H9 (cell line): Measurements from ENCODE around the gene EPS15. TPM values are rescaled to one million over a fixed set of nuclear protein-coding genes. Genes with fewer than 3 reads are reported as not detected.

Experiments
- DNase-seq: peaks from one replicate; pipeline ENCODE4 v3.0.0-alpha.2; 2017
- H2AFZ ChIP-seq: one replicate; pipeline ENCODE4 v1.6.1; 2013; ENCODE audit warnings: mild to moderate bottlenecking, low read length, control low read depth, moderate library complexity
- H2AK5ac ChIP-seq: 2 replicates; pipeline ENCODE4 v1.6.1; 2013; ENCODE audit warnings: low read length, control low read depth, mixed read lengths; ENCODE audit not compliant: insufficient read length
- H2BK120ac ChIP-seq: one replicate; pipeline ENCODE4 v1.6.1; 2013; ENCODE audit warnings: low read depth, mild to moderate bottlenecking, low read length, control low read depth, inconsistent platforms; ENCODE audit not compliant: poor library complexity, severe bottlenecking
- H2BK12ac ChIP-seq: 2 replicates; pipeline ENCODE4 v1.6.1; 2013; ENCODE audit warnings: low read length, control low read depth, mixed read lengths, low read depth; ENCODE audit not compliant: insufficient read length
- H2BK15ac ChIP-seq: 2 replicates; pipeline ENCODE4 v1.6.1; 2013; ENCODE audit warnings: low read depth, low read length, control low read depth
- H2BK20ac ChIP-seq: one replicate; pipeline ENCODE4 v1.6.1; 2013; ENCODE audit warnings: low read depth, mild to moderate bottlenecking, low read length, control low read depth, inconsistent platforms; ENCODE audit not compliant: poor library complexity, severe bottlenecking
- H2BK5ac ChIP-seq: 2 replicates; pipeline ENCODE4 v1.6.1; 2013; ENCODE audit warnings: low read length, control low read depth, mixed read lengths; ENCODE audit not compliant: insufficient read length
- H3K14ac ChIP-seq: 2 replicates; pipeline ENCODE4 v1.6.1; 2013; ENCODE audit warnings: low read length, control low read depth; ENCODE audit not compliant: insufficient read depth
- H3K18ac ChIP-seq: 2 replicates; pipeline ENCODE4 v1.6.1; 2013; ENCODE audit warnings: low read depth, mild to moderate bottlenecking, mixed read lengths, low read length, control low read depth; ENCODE audit not compliant: insufficient read length
- H3K23ac ChIP-seq: 2 replicates; pipeline ENCODE4 v1.6.1; 2013; ENCODE audit warnings: low read length, control low read depth, mixed read lengths, low read depth; ENCODE audit not compliant: insufficient read length
- H3K23me2 ChIP-seq: 2 replicates; pipeline ENCODE4 v1.6.1; 2013; ENCODE audit warnings: low read depth, mild to moderate bottlenecking, mixed read lengths, low read length, control low read depth; ENCODE audit not compliant: insufficient read length, poor library complexity, severe bottlenecking
- H3K27ac ChIP-seq: 2 replicates; pipeline ENCODE4 v1.5.1; 2013; ENCODE audit warnings: low read length, control low read depth, mixed read lengths, low read depth; ENCODE audit not compliant: insufficient read length
- H3K27me3 ChIP-seq: 2 replicates; pipeline ENCODE4 v1.6.1; 2013; ENCODE audit warnings: low read length, control low read depth, inconsistent platforms; ENCODE audit not compliant: insufficient read depth
- H3K4ac ChIP-seq: 2 replicates; pipeline ENCODE4 v1.6.1; 2013; ENCODE audit warnings: low read depth, mild to moderate bottlenecking, control low read depth, inconsistent platforms, low read length, moderate library complexity
- H3K4me1 ChIP-seq: 2 replicates; pipeline ENCODE4 v1.6.1; 2013; ENCODE audit warnings: low read length, control low read depth, inconsistent platforms; ENCODE audit not compliant: insufficient read depth
- H3K4me2 ChIP-seq: 2 replicates; pipeline ENCODE4 v1.6.1; 2013; ENCODE audit warnings: low read length, control low read depth, mixed read lengths; ENCODE audit not compliant: insufficient read length, insufficient read depth
- H3K56ac ChIP-seq: 2 replicates; pipeline ENCODE4 v1.6.1; 2013; ENCODE audit warnings: low read depth, mild to moderate bottlenecking, mixed read lengths, low read length, control low read depth; ENCODE audit not compliant: insufficient read length
- H3K79me1 ChIP-seq: 2 replicates; pipeline ENCODE4 v1.6.1; 2013; ENCODE audit warnings: low read depth, mild to moderate bottlenecking, moderate library complexity, low read length, control low read depth, inconsistent platforms; ENCODE audit not compliant: insufficient read depth, poor library complexity, severe bottlenecking
- H3K79me2 ChIP-seq: 2 replicates; pipeline ENCODE4 v1.6.1; 2013; ENCODE audit warnings: low read length, control low read depth, inconsistent platforms; ENCODE audit not compliant: insufficient read depth
- H3K9ac ChIP-seq: 2 replicates; pipeline ENCODE4 v1.6.1; 2013; ENCODE audit warnings: low read length, control low read depth, mixed read lengths; ENCODE audit not compliant: insufficient read length; ENCODE audit errors: extremely low read depth
- H3K9me3 ChIP-seq: one replicate; pipeline ENCODE4 v1.6.1; 2013; ENCODE audit warnings: low read depth, low read length, inconsistent platforms; ENCODE audit not compliant: control insufficient read depth
- H3T11ph ChIP-seq: one replicate; pipeline ENCODE4 v1.6.1; 2013; ENCODE audit warnings: mild to moderate bottlenecking, low read length, control low read depth, inconsistent platforms
- H4K20me1 ChIP-seq: one replicate; pipeline ENCODE4 v1.6.1; 2013; ENCODE audit not compliant: control insufficient read depth, insufficient read length, insufficient read depth
- H4K5ac ChIP-seq: 2 replicates; pipeline ENCODE4 v1.6.1; 2013; ENCODE audit warnings: low read depth, mild to moderate bottlenecking, mixed read lengths, low read length, control low read depth; ENCODE audit not compliant: insufficient read length
- H4K8ac ChIP-seq: replicated peaks from 2 replicates; pipeline ENCODE4 v1.6.1; 2013; ENCODE audit warnings: low read length, control low read depth, mixed read lengths, low read depth; ENCODE audit not compliant: insufficient read length
- H4K91ac ChIP-seq: 2 replicates; pipeline ENCODE4 v1.6.1; 2013; ENCODE audit warnings: low read depth, mild to moderate bottlenecking, moderate library complexity, mixed read lengths, low read length, control low read depth; ENCODE audit not compliant: insufficient read length
- H3K27ac Mint-ChIP-seq, 3 experiments: 2 replicates in 2 of 3; 3 replicates in 1 of 3; pipeline ENCODE4 v1.8.0; 2020 to 2021; ENCODE audit warnings: mixed read lengths in 3 of 3, mild to moderate bottlenecking in 1 of 3, moderate library complexity in 1 of 3
- H3K27me3 Mint-ChIP-seq: 2 replicates; pipeline ENCODE4 v1.8.0; 2021; ENCODE audit warnings: low read depth, mild to moderate bottlenecking, moderate library complexity, mixed read lengths
- H3K36me3 Mint-ChIP-seq, 3 experiments: 2 replicates in 2 of 3; 3 replicates in 1 of 3; pipeline ENCODE4 v1.8.0; 2020 to 2021; ENCODE audit warnings: low read depth in 3 of 3, mixed read lengths in 3 of 3; ENCODE audit not compliant: insufficient read depth in 1 of 3
- H3K4me1 Mint-ChIP-seq, 2 experiments: 2 replicates each; pipeline ENCODE4 v1.8.0; 2020; ENCODE audit warnings: mixed read lengths in 2 of 2
- H3K4me3 Mint-ChIP-seq, 2 experiments: 2 replicates in 1 of 2; 3 replicates in 1 of 2; pipeline ENCODE4 v1.8.0; 2020 to 2021; ENCODE audit warnings: mild to moderate bottlenecking in 2 of 2, mixed read lengths in 2 of 2, moderate library complexity in 1 of 2
- H3K9me3 Mint-ChIP-seq, 2 experiments: 2 replicates in 1 of 2; 3 replicates in 1 of 2; pipeline ENCODE4 v1.8.0; 2020; ENCODE audit warnings: mild to moderate bottlenecking in 2 of 2, mixed read lengths in 2 of 2, moderate library complexity in 1 of 2
- WGBS: extraction: QIAGEN DNeasy Blood & Tissue Kit; methylation state at CpG from one replicate; pipeline ENCODE4 v1.1.7; 2013; ENCODE audit warnings: missing lambda C conversion rate, low lambda C conversion rate, mixed read lengths; ENCODE audit not compliant: insufficient read length; ENCODE audit errors: extremely low coverage; 5-methylcytosine and 5-hydroxymethylcytosine counted together
- total RNA-seq: library from RNA; stranded (reverse); gene quantifications from 2 replicates; pipeline ENCODE4 v1.2.1, GENCODE V29; 2021
- TF ChIP-seq, protein P1 (sequence below): fragments of 200-600 bp; sonication (generic); conservative IDR thresholded peaks from 3 replicates; pipeline ENCODE4 v1.8.0; 2021; ENCODE audit warnings: antibody characterized with exemption, mild to moderate bottlenecking

Gene EPS15
- total RNA-seq, 1 experiment from 2014 or later, result 44.1 TPM

- H3K9me3 ChIP-seq, result no peaks in the 10 kb centered on the region
- no peaks in the 10 kb centered on the region for H3K9me3 Mint-ChIP-seq
These were observed 159.2 kb downstream of the EPS15 start for GRCh38 chr1:51359879-51360278.

More at GRCh38 chr1:51359879-51360278, 159.2 kb downstream of the EPS15 start:
- no peak overlapping the region for H3K18ac ChIP-seq
- H2AFZ ChIP-seq, result no peak overlapping the region
- H3K23me2 ChIP-seq, result no peaks in the 10 kb centered on the region
- H3K14ac ChIP-seq, result no peak overlapping the region
- no peak overlapping the region for H3K27ac ChIP-seq
- no peak overlapping the region for H3K4me3 Mint-ChIP-seq
- H4K91ac ChIP-seq, result no peak overlapping the region
- no peak overlapping the region for H2AK5ac ChIP-seq
- H3K4me1 ChIP-seq, result no peaks in the 10 kb centered on the region
- no peaks in the 10 kb centered on the region for H4K20me1 ChIP-seq
- no peak overlapping the region for H3K4me2 ChIP-seq
- no peak overlapping the region for H3K27ac Mint-ChIP-seq
- peaks cover 10 to 23% (median 21%) of the 10 kb centered on the region in 3 experiments for H3K36me3 Mint-ChIP-seq
- no peak overlapping the region for H3K23ac ChIP-seq
- no CpG with 5 or more reads among the region's 4 CpGs for WGBS
- H3K27me3 ChIP-seq, result no peaks in the 10 kb centered on the region
- no peak overlapping the region for H3K56ac ChIP-seq
- no peak for DNase-seq
- H3K9ac ChIP-seq, result no peak overlapping the region
- no peak overlapping the region for H4K8ac ChIP-seq
- H2BK20ac ChIP-seq, result no peak overlapping the region
- H4K5ac ChIP-seq, result no peak overlapping the region
- no peaks in the 10 kb centered on the region for H3K79me1 ChIP-seq
- H2BK5ac ChIP-seq, result no peak overlapping the region
- H3K79me2 ChIP-seq, result no peaks in the 10 kb centered on the region
- H2BK12ac ChIP-seq, result no peak overlapping the region
- H3K4me1 Mint-ChIP-seq, result no peaks in the 10 kb centered on the region
- TF ChIP-seq, protein P1, sequence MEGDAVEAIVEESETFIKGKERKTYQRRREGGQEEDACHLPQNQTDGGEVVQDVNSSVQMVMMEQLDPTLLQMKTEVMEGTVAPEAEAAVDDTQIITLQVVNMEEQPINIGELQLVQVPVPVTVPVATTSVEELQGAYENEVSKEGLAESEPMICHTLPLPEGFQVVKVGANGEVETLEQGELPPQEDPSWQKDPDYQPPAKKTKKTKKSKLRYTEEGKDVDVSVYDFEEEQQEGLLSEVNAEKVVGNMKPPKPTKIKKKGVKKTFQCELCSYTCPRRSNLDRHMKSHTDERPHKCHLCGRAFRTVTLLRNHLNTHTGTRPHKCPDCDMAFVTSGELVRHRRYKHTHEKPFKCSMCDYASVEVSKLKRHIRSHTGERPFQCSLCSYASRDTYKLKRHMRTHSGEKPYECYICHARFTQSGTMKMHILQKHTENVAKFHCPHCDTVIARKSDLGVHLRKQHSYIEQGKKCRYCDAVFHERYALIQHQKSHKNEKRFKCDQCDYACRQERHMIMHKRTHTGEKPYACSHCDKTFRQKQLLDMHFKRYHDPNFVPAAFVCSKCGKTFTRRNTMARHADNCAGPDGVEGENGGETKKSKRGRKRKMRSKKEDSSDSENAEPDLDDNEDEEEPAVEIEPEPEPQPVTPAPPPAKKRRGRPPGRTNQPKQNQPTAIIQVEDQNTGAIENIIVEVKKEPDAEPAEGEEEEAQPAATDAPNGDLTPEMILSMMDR, result no peak
- H3K4ac ChIP-seq, result no peak overlapping the region
- H3T11ph ChIP-seq, result no peak overlapping the region
- H3K27me3 Mint-ChIP-seq, result no peaks in the 10 kb centered on the region
- H2BK120ac ChIP-seq, result no peak overlapping the region
- H2BK15ac ChIP-seq, result no peak overlapping the region
